Pulmonary artery endothelial cell (primary cell): ENCODE data around the gene TMEM92. TPM values are rescaled to one million over a fixed set of nuclear protein-coding genes. Genes with fewer than 3 reads are reported as not detected.
"Not testable (repeated sequence)": the region's sequence is repeated elsewhere in the genome, so short reads cannot be mapped to it uniquely, and the experiment has no call there.

Source experiments
- DNase-seq: peaks from one replicate; pipeline ENCODE4 v3.0.0-alpha.2; 2011; ENCODE audit warnings: low read depth, low spot score
- total RNA-seq: library from RNA; depleted of rRNA; stranded (reverse); fragments of >200 nt; gene quantifications from 2 replicates; pipeline ENCODE4 v1.2.3, GENCODE V29; 2014

Gene TMEM92
- total RNA-seq, 1 donor from 2014 or later = not detected

DNA sequence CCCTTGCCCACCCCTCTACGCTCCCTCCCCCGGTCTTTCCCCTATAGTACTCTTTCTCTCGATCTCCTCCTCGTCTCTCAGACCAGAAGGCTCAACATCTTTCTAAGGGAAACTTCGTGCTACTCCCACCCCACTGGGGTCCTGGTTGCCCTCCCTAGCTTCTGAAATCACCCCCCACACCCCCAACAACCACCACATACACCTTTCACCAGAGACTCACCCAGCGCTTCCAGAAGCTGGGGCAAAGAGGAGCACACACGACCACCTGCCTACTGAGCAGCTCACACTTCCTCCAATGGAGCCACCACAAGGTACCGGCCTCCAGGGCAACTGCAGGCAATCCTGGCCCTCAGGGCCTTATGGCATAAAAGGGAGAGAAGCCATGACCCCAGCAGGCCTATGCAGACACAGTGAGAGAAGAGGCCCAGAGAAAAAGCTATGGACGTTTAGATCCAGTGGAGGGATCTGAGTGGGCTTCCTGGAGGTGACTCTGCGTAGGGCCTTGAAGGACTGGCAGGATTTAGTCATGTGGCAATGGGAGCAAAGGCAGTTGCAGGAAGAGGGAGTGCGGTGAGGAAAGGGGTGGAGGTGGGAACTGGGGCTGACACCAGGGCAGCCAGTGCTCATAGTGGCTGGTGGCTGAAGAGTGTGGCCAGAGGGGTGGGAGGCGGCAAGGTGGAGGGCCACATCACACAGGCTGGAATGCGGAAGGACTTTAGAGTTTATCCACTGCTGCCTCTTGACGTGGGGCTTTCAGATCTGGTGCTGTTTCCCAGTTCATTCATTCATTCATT is 12.1 kb upstream of the TMEM92 start:
- DNase-seq = no peak

- no peak for DNase-seq
Observed at GRCh38 chr17:50263331-50264262, 10.7 kb upstream of the TMEM92 start.

GRCh38 chr17:50264263-50265113 is 9.8 kb upstream of the TMEM92 start:
- no peak for DNase-seq

- DNase-seq = no peak
Observed at GRCh38 chr17:50265212-50265611, 9.1 kb upstream of the TMEM92 start.

DNA sequence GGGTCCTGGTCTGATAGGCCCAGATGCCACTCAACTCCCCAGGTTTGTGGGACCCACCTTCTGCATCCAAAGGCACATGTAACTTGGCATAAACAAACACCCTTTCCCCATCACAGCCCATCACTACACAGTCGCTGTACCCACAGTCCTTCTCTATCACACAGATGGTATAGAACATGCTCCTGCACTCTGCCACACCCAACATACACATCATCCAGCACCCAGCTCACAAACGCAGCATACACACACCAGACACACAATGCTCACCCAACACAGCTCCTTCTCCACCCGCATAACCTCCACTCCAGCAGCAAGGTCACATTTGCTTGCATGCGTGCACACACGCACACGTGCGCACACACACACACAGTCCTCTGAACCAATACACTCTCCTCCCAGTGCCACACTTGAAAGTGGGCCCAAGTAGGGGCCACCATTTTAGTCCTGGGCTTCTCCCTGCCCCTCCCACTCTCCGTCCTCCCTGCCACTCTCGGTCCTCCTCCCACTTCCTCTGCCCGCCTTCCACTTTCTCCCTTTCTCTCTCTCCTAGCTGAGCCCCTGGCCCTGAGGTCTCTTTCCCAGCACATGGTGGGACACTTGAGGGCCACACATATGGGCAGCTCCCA is 8.5 kb upstream of the TMEM92 start:
- no peak for DNase-seq

- DNase-seq = no peak
Observed at GRCh38 chr17:50266384-50267073, 7.7 kb upstream of the TMEM92 start.

DNA sequence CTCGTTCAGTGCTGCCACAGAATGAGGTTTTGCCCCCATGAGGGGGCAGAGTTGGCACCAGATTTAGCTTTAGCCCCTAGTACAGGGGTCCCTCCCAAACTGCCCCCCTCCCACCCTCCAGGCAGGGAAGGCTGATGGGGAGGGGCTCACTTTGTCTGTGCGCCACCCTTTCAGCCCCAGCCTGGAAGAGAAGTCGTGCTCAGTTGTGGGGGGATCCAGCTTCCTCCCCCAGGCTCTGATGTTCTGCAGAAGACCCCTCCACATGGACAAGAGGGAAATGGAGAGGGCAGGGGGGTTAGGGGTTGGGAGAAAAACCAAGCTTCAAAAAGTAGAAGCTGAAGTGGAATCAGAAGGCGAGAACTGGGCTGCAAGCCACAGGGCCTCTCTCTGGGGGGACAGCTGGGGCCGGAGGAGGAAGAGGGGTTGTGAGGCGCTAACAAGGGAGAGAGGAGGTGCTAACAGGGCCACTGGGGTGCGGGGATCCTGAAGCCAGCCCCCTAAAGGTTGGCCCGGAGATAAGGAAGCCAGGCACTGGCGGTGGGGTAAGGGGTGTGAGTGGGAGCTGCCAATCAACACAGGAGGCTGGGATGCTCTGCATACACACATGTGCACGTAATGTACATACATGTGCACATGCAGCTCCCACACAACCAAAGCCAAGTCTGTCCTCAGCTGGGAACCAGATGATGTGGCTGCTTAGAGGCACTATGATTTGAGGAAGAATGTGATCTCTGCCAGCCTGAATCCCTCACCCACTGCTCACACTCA is 7.0 kb upstream of the TMEM92 start:
- DNase-seq = no peak

DNA sequence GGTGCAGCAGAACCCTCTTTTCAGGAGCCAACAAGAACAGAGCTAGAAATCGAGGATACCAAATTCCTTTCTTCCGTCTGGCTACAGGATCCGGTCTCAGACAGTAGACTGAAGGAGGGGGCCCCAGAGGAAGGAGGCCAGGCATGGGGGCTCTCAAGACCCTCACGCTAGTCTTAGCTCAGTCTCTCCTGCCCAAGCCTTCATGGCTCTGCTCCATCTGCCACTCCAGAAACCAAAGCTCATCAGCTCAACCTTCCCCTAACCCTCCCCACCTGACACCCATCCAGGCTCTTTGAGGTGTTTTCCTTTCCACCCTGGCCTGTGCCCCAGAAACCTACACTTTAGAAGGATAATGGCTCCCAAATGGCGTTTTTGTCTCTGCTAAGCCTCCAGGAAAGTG is 6.2 kb upstream of the TMEM92 start:
- DNase-seq = no peak

GRCh38 chr17:50268743-50269275 is 5.5 kb upstream of the TMEM92 start:
- DNase-seq = no peak

DNA sequence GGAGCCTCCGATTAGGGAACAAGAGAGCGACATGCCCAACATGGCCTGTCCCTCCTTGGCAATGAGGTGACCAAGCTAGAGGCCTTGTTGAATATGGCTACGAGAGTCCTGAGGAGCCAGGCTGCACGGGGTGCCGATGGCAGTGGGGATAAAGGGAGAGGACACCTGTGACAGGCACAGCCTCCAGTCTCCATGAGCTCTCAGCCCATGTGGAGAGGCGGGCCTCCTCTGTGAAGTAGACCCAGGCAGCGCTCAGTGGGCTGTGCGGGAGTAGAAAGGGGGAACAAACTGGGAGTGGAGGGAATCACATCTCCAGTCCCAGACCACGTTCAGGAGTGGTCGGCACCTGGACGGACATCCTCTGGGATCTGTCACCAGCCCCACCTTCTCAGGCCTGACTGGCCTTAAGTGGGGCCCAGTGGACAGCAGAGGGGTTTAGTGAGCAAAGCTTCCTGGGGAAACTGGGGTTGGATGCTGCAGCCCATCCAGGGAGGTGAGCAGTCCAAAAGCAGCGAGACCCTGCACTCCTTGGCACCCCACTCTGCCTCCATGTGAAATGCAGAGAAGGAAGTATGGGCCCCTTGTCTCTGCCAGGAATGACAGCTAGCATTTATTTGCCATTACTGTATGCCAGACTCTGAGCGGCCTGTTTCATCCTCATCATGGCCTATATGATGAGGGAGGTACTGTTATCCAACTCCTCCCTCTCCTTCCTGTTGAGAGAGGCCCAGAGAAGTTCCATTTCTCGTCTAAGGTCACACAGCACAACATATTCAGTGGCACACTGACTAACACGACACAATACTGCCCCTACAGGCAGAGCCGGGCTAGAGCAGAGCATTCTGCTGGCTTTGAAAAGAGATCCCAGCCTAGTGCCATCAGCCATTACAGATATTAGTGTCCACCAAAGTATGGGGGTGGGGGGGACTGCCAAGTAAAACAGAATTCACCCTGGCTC is 4.5 kb upstream of the TMEM92 start:
- DNase-seq = no peak

GRCh38 chr17:50270435-50271362 is 3.6 kb upstream of the TMEM92 start:
- no peak for DNase-seq

GRCh38 chr17:50271363-50271750 is 2.9 kb upstream of the TMEM92 start:
- DNase-seq = not testable (repeated sequence)

DNA sequence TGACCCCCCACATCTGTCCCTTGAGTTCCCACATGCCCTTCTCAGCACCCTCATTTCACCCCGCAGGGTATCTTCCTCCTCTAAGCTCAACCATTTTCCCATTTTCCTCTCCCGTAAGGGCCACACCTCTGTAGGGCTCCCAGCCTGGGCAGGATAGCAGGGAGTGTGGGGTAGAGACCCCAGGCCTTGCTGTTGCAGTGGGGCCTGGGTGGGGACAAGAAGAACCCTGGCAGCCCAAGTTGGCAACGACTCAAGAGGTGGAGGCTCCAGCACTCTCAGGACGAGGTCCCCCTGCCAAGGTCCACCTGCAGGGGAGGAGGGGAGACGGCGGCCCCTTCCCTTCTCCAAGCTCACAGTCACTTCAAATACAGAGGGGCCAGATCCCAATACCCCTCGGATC is 2.0 kb upstream of the TMEM92 start:
- no peak for DNase-seq

GRCh38 chr17:50272711-50273653 is 1.3 kb upstream of the TMEM92 start:
- no peak for DNase-seq

GRCh38 chr17:50273654-50274040 is 619 bp upstream of the TMEM92 start:
- DNase-seq = no peak

- no peak for DNase-seq
Observed at GRCh38 chr17:50274897-50275221, 593 bp downstream of the TMEM92 start.
